Chondrocyte (in vitro differentiated cells): ENCODE measurements around the gene EEPD1. TPM values are rescaled to one million over a fixed set of nuclear protein-coding genes. Genes with fewer than 3 reads are reported as not detected.

Experiments
- DNase-seq: peaks from one replicate; pipeline ENCODE4 v3.0.0; 2021; ENCODE audit warnings: mixed read lengths, low spot score
- H3K27ac Mint-ChIP-seq: one replicate; pipeline ENCODE4 v1.8.0; 2021; ENCODE audit warnings: mild to moderate bottlenecking, moderate library complexity, mixed read lengths; ENCODE audit not compliant: unreplicated experiment
- H3K27me3 Mint-ChIP-seq: 2 replicates; pipeline ENCODE4 v1.8.0; 2021; ENCODE audit warnings: low read depth, mixed read lengths
- H3K36me3 Mint-ChIP-seq: 2 replicates; pipeline ENCODE4 v1.8.0; 2021; ENCODE audit warnings: low read depth, mixed read lengths
- H3K4me1 Mint-ChIP-seq: 2 replicates; pipeline ENCODE4 v1.8.0; 2021; ENCODE audit warnings: low read depth, mild to moderate bottlenecking, mixed read lengths
- H3K4me3 Mint-ChIP-seq: one replicate; pipeline ENCODE4 v1.8.0; 2021; ENCODE audit warnings: mild to moderate bottlenecking, moderate library complexity, mixed read lengths; ENCODE audit not compliant: unreplicated experiment
- H3K9me3 Mint-ChIP-seq: 2 replicates; pipeline ENCODE4 v1.8.0; 2021; ENCODE audit warnings: low read depth, mixed read lengths
- total RNA-seq: library from RNA; stranded (reverse); gene quantifications from 3 replicates; pipeline ENCODE4 v1.2.1, GENCODE V29; 2021
- TF ChIP-seq, protein P1 (sequence below): fragments of 200-600 bp; sonication (generic); IDR thresholded peaks from 2 replicates; pipeline ENCODE4 v1.5.0; 2021; ENCODE audit warnings: antibody characterized with exemption, mild to moderate bottlenecking, moderate library complexity

The EEPD1 gene
- total RNA-seq, 1 donor from 2014 or later, result 5.8 TPM

DNA sequence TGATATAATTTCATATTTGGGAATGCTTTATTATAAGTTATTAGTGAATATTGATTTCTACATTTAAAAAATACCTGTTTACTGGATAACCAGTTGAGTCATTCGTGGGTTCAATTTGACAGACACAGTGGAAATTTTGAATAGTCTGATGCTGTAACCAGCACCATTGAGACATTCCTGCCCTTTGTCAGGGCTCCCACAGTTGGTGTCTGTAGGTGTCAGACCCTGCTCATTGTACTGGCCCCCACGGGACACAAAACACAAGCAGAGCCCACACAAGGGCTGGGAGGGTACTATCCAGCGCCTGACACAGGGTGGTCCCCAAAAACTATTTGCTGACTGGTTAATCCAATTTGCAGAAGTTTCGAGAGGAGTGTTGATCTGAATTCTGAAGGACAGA lies 35.9 kb downstream of the EEPD1 start:
- no peak overlapping the region for H3K4me3 Mint-ChIP-seq
- no peaks in the 10 kb centered on the region for H3K4me1 Mint-ChIP-seq
- H3K9me3 Mint-ChIP-seq, result no peaks in the 10 kb centered on the region
- no peak overlapping the region for H3K27ac Mint-ChIP-seq
- H3K36me3 Mint-ChIP-seq, result no peaks in the 10 kb centered on the region
- H3K27me3 Mint-ChIP-seq, result no peaks in the 10 kb centered on the region
- TF ChIP-seq, protein P1, sequence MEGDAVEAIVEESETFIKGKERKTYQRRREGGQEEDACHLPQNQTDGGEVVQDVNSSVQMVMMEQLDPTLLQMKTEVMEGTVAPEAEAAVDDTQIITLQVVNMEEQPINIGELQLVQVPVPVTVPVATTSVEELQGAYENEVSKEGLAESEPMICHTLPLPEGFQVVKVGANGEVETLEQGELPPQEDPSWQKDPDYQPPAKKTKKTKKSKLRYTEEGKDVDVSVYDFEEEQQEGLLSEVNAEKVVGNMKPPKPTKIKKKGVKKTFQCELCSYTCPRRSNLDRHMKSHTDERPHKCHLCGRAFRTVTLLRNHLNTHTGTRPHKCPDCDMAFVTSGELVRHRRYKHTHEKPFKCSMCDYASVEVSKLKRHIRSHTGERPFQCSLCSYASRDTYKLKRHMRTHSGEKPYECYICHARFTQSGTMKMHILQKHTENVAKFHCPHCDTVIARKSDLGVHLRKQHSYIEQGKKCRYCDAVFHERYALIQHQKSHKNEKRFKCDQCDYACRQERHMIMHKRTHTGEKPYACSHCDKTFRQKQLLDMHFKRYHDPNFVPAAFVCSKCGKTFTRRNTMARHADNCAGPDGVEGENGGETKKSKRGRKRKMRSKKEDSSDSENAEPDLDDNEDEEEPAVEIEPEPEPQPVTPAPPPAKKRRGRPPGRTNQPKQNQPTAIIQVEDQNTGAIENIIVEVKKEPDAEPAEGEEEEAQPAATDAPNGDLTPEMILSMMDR, result no peak
- DNase-seq, result no peak

- no peak overlapping the region for H3K4me3 Mint-ChIP-seq
- no peaks in the 10 kb centered on the region for H3K9me3 Mint-ChIP-seq
- H3K4me1 Mint-ChIP-seq, result no peaks in the 10 kb centered on the region
- TF ChIP-seq, protein P1, result no peak
- DNase-seq, result no peak
- no peaks in the 10 kb centered on the region for H3K36me3 Mint-ChIP-seq
- H3K27me3 Mint-ChIP-seq, result no peaks in the 10 kb centered on the region
- H3K27ac Mint-ChIP-seq, result no peak overlapping the region
Observed at GRCh38 chr7:36190447-36191291, 37.6 kb downstream of the EEPD1 start.

GRCh38 chr7:36191292-36191920 lies 38.4 kb downstream of the EEPD1 start:
- Mint-ChIP-seq H3K27ac (no peak overlapping the region), H3K4me3 (no peak overlapping the region)

GRCh38 chr7:36192053-36192824 lies 39.2 kb downstream of the EEPD1 start:
- H3K4me1 Mint-ChIP-seq, result no peaks in the 10 kb centered on the region
- no peaks in the 10 kb centered on the region for H3K36me3 Mint-ChIP-seq
- H3K4me3 Mint-ChIP-seq, result no peak overlapping the region

More at GRCh38 chr7:36191292-36191920, 38.4 kb downstream of the EEPD1 start:
- TF ChIP-seq, protein P1, result no peak
- Mint-ChIP-seq H3K36me3 (no peaks in the 10 kb centered on the region), H3K9me3 (no peaks in the 10 kb centered on the region), H3K4me1 (no peaks in the 10 kb centered on the region), H3K27me3 (no peaks in the 10 kb centered on the region)
- DNase-seq, result no peak

More at GRCh38 chr7:36192053-36192824, 39.2 kb downstream of the EEPD1 start:
- TF ChIP-seq, protein P1, result no peak
- Mint-ChIP-seq H3K27ac (no peak overlapping the region), H3K27me3 (no peaks in the 10 kb centered on the region), H3K9me3 (no peaks in the 10 kb centered on the region)
- no peak for DNase-seq
